Measurements from ENCODE around the gene CTIF.

The CTIF gene

DNA sequence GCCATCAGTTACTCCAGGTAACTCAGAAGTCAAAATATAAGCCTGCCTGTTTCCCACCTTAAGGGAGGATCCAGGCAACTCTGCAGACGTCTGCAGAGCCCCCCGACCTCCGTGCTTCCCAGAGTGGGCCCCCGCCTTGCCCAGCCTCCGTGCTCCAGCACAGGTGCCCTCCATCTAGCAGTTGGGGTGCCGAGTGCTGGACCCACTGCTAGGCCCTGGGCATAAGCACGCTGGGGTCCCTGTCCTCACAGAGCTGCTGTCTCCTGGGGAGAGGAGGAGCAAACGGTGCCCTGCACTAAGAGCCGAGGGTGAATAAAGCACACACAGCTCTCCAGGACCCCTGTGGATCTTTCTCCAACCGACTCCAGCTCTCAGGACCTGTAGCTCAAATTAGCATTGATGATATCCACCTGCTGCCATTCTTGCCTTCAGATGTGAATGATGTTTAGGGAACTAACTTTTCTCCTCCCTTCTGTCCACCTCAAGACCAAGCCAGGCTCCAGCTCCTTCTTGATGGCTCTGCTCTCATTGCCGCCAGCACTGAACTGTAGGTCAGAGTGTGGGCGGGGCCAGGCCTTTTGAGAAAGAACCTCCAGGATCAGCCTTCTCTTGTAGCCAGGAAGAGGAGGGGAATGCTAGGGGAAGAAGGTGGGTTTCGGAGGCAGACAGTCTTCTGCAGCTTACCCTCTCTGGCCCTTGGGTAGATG, 290.8 kb downstream of the CTIF start:
- DNase-seq (ENCODE audit: low spot score), result no peak
- FAIRE-seq, result no peak

- no peak for DNase-seq (ENCODE audit: low spot score)
- FAIRE-seq, result no peak
Observed at GRCh38 chr18:48831113-48831759, 292.4 kb downstream of the CTIF start.

- no peak for FAIRE-seq
- DNase-seq (ENCODE audit: low spot score), result no peak
Observed at GRCh38 chr18:48831802-48832201, 293.0 kb downstream of the CTIF start.

GRCh38 chr18:48832938-48833700, 294.3 kb downstream of the CTIF start:
- FAIRE-seq, result no peak
- DNase-seq (ENCODE audit: low spot score), result peak; percentile 87

DNA sequence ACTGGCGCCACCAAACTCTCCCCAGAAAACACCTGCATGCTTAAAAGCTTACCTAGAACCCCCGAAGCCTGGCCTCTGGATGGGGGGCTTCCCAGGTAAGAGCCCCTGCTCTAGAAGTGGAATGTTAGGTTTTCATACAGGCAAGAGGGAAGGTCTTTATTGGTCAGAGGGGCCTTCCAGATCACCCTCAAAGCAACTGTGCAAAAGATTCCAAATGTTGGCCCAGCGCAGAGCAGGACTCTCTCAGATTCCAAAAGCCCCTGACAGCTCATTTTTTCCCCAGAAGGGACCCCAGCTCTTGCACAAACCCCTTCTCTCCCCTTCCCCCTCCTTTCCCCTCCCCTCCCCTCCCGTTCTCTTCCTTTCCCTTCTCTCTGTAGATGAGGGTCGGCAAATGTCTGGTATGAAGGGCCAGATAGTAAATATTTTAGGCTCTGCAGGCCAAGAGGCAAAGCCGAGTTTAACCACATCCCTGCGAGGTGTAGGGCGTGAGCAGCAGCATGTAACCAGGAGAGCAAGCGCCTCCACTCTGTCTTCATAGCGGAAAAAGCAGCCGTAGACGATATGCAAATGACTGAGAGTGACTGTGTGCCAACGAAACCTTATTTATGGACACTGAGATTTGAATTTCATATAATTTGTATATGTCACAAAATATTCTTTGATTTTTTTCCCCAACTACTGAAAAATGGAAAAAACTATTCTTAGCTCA, 295.0 kb downstream of the CTIF start:
- FAIRE-seq, result no peak
- no peak for DNase-seq (ENCODE audit: low spot score)

- DNase-seq (ENCODE audit: low spot score) (peak; percentile 82), FAIRE-seq (no peak)
Observed at GRCh38 chr18:48834413-48835031, 295.7 kb downstream of the CTIF start.

DNA sequence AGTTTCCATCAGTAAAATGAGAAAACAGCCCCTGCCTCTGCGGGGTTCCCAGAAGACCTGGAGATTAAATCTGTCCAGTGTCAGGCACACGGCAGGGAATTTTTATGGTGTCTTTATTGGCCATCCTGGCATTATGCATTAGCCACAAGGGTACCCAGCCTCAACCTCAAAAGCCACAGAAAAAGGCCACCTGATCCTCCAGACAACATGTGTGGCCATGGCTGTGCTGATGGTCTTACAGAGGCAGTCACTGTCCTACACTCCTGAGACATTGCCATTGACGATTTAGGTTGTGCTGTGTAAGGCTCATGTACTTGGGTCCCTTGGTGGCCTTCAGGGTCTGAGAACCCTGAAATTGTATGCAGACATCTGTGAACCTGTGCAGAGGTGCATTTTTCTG, 296.3 kb downstream of the CTIF start:
- FAIRE-seq (no peak), DNase-seq (ENCODE audit: low spot score) (no peak)

GRCh38 chr18:48835745-48836170, 296.9 kb downstream of the CTIF start:
- DNase-seq (ENCODE audit: low spot score) (no peak), FAIRE-seq (no peak)

DNA sequence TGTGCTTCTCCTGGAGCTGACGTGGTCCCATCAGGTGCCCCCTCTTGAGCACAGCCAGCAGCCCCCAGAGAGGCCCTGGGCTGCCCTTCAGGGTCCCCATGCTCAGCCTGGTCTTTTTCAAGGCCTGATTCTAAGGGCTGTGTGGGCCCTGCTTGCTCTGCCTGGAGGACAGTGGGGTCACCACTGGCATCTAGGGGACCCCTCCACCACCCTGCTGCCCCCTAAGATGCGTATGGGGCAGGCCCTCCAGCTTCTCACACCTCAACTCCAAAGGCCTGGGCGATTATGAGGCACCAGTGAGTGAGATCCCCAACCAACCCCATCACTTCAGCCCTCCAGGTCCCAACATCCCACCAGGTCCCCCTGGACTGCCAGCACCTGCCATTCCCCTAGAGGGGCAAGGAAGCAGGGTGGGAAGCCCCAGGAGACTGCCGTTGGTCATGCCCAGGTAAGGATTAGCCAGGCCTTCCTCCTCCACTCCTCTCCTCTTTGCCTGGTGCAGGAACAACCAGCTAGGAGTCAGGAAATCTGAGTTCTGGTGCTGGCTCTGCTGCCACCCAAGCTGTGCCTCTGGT, 297.5 kb downstream of the CTIF start:
- DNase-seq (ENCODE audit: low spot score) (no peak), FAIRE-seq (no peak)

DNA sequence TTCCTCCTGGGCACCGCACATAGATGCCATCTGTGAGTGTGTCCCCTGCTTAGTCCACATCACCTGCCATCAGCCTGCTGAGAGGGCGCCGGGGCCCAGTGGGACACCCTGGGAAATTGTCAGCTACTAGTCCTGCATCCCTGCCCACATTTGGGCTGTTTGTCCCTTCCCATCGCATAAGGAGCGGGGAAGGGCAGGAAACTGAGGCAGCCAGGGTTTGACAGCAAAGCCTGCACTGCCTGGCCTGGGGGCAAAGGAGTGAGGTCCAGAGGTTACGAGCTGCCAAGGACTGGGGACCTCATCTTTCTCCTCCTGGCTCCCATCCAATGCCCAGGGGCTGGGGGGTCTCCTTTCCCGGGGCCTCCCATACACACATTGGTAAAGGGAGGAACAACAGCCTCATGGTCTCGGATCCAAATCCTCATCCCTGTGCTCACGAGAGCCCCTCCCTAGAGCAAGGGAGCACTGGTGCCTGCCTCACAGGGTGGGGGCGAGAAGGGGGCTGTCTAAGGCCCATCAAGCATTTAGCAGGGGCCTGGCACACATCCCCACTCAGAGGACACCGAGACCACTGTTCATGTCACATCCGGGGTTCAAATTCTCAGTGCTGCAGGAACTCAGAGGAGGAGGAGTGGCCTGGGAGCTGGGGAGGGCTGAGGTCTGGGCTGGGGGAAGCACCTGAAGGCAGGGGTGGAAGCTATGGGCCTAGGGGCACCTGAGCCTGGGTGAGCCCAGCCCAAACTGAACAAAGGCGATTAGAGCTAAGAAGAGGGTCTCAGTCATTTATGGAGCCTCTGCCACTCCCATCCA, 298.2 kb downstream of the CTIF start:
- no peak for DNase-seq (ENCODE audit: low spot score)
- no peak for FAIRE-seq

- FAIRE-seq (no peak), DNase-seq (ENCODE audit: low spot score) (no peak)
Observed at GRCh38 chr18:48837676-48838075, 298.8 kb downstream of the CTIF start.

GRCh38 chr18:48838166-48838775, 299.4 kb downstream of the CTIF start:
- FAIRE-seq, result no peak
- DNase-seq (ENCODE audit: low spot score), result no peak

DNA sequence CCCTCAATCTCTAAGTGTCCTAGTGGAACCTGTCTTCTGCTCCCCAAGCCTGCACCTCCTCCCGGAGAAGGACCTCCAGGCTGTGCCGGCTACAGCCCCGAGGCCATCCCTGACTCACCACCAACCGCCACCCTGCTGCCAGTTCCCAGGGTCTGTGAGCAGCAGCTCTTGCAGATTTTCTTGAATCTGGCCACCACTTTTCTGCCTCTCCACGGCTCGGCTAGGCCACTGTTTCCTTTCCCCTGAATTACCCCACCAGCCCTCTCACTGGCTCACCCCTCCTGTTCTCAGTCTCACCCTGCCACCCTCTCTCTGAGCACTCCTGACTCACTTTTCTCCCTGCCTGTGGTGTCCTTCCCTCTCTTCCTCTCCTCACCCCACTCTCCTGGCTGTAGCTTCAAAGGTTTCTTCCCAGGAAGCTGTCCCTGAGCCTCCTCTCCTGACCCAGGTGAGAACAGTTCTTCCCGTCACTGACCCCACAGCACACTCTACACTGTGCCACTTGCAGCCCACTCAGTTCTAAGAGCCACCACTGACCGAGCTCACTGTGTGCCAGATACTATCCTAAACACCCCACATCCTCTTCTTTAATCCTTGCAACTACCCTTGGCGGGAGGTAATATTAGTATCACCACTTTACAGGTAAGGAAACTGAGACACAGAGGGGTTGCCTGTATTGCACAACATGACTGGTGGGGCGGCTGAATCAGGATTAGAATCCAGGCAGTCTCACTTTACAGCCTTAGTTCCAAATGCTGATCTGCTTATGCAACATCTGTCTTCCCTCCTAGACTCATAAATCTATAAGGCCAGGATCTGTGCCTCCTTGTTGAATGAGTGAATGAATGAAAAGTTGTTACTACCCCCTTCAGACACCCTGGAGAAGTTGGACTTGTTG, 300.3 kb downstream of the CTIF start:
- FAIRE-seq, result no peak
- DNase-seq (ENCODE audit: low spot score), result no peak

- FAIRE-seq (no peak), DNase-seq (ENCODE audit: low spot score) (no peak)
Observed at GRCh38 chr18:48839819-48840490, 301.1 kb downstream of the CTIF start.

DNA sequence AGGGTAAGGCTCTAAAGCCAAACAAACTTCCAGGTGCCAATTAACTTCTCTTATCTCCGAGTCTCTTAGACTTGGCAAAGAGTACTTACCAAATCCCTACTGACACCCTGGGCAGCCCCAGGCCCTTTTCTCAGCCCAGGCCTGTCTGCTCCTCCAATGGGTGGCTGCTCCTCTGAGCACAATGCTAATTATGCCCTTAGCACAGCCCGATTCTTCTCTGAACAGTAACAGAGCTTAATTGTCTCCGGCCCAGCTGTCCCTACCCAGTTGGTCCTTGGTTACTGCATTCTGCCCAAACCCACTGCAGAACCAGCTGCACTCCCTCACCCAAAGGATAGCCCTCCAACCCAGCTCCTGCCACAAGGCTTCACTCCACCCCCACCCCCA, 301.7 kb downstream of the CTIF start:
- DNase-seq (ENCODE audit: low spot score), result no peak

DNA sequence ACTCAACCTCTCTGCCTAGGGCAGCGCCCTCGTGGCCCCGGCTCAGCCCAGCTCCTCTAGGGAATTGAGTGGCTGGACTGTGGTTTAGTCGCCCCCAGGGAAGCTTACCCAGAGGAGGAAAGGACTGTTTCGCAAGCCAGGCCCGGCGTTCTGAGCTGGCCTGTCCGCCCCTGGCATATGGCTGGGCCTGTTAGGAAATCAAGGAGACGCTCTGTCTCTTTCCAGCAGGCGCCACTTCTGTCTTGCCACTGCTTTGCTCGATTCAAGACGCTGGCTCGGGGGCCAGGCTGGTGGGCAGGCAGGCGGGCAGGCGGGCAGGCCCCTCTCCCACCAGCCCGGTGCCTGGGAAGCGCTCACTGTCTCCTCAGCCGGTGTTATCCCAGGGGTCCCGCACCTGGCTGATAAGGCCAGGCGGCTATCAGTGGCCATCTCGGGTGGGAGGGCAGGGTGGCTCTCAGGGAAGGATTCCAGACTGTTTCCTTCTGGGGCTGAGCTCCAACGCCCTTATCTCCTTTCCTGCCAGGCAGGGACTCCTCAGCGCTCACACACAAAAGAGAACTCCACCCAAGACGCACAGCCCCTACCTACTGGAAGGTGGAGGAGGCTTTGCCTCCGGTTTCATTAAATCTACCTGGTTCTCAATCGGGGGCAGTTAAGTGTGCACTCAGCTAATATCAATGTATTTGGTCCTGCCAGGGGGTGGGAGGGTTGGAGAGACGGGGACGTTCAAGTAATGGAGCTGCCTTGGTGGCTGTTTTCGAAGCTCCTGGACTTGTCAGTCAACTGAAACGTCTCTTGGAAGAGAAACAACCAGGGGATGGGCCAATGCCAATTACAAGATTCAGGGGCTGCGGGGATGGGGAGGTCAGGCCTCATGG, 302.8 kb downstream of the CTIF start:
- DNase-seq (ENCODE audit: low spot score), result no peak
- FAIRE-seq, result no peak

More for the DNA sequence above, 301.7 kb downstream of the CTIF start:
- FAIRE-seq, result no peak
